Activated CD8-positive, alpha-beta memory T cell treated with anti-CD3 and anti-CD28 coated beads, Interleukin-2, amount 50 U/mL, for 48 hours (primary cell): ENCODE results near the gene PPM1L.

Source experiments
- DNase-seq: peaks from one replicate; pipeline ENCODE4 v3.0.0-alpha.2; 2020

The PPM1L gene

DNA sequence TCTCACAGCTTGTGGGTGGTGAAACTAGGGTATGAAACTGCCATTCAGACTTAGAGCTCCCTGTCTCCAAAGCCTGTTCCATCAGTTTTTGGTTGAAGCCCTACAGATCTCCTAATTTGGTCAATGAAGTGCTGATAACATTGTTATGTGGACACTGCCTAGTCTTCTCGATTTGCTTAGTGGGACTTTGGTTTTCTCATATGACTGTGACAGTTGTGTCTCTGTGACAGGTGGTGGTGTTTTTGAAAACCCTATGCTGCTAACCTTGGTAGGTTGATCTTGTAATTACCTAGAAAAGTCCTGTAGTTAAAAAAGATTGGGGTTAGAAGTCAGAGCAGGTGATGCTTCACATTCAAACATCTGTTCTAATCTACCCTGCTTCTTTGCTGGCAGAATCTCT lies 9.2 kb downstream of the PPM1L start:
- no peak for DNase-seq

DNA sequence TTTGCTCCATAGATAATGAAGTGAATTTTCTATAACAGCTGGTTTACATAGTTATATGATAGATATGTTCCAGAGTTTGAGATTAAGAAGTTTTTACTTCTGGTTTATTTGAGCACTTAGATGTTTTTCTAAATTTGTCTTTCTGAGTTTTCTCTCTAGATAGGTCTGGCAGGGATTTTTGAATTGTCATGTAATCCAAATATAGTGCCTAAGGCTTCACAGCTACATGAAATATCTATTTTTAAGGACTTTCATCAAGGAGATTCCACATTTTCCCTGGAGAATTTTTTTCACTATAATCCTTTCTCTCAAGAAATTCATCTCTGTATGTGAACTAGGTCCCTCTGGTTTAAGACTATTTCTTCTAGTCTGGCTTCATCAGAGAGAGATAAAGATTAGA lies 12.0 kb downstream of the PPM1L start:
- no peak for DNase-seq

DNA sequence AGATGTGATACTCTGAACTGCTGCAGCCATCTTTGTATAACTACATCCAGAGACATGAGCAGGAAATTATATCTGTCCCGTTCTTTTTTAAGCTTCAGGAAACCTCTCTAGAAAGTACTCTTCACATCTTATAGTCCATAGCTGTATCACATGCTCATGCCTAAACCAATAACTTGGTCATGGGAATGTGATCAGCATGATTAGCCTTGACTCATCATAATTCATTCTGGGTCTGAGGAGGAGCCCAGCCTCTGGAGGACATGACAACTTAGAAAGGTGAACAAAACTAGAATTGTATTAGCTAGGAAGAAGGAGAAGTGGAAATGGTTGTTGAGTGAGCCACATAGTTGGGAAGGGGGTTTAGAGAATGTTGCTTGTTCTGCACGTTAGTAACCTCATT lies 12.9 kb downstream of the PPM1L start:
- DNase-seq: no peak

DNA sequence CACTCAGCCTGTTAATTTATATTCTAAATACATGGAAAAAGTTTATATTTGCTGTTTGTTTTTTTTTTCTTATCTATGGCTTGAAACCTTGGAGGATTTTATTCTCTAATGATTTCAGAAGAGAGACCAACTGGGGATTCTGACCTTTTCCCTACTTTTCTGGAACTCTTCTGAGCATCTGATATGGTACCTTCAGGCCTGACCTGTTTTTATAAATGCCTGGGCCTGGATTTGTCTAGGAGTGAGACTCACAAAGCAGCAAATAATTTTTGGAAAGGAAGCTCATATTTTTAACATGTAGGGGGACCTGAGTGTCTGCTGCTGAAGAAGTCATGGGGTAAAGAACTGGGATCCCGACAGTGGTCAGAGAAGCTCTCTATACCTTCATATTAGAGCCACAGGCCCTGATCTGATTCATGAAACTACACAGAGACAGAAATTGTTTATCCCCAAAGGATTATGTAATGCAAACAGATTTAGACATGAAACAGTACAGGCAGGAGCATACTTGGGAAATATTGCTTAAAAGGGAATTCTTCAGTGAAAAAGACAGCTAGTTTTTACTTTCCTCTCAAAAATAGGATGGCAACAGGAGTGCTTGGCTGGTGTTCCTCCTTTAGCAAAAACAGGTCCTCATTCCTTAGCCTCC lies 15.9 kb downstream of the PPM1L start:
- no peak for DNase-seq

DNA sequence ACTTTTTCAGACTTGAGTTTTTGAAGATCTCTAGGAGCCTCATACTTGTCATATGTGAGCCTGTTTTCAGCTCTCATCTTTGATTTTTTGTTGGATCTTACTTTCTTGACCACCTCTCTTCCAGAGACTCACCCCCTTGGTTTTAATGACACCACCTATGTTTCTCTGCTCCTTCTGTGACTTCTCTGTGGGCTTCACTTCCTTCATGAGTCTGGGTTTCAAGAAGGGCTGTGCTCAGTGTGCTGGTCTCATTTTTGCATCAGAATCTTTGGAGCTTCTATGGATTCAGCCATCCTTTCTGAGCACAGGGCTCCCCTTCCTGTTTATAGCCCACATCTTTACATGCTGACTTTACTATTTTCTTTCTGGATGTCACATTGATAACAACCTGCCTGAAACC lies 17.7 kb downstream of the PPM1L start:
- DNase-seq: no peak

DNA sequence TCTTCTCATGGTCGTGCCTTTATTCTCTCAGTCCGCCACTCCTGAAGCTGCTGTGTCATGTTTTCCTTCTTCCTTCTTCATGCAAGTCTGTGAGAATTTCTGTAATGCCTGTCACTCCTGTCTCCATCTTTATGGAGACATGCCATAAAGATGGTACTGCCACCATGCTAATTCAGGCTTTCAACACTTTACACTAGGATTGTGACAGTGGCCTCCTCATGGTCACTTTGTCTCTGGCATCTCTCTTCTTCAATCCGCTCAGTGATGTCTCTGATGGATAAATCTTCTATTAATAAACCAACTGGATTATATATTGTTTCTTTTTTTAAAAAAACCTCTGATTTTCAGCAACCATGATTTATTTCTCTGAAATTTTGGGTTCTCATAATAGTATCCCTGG lies 18.1 kb downstream of the PPM1L start:
- DNase-seq: no peak

DNA sequence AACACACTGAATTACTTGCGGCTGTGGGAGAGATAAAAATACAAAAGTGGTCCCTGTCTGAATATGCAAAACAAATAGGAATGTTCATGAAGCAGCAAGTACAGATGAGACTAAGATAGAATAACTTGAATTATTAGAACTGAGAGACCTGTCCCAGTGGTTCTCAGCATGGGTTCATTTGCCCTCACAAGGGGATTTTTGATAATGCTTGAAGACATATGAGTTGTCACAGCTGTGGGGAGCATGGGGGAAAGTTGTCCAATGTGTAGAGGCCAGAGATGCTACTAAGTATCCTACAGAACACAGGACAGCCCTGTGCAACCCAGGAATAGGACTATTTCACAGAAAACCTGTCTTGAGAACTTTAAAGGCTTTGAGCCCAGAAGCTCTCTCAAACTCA lies 22.4 kb downstream of the PPM1L start:
- DNase-seq: no peak

DNA sequence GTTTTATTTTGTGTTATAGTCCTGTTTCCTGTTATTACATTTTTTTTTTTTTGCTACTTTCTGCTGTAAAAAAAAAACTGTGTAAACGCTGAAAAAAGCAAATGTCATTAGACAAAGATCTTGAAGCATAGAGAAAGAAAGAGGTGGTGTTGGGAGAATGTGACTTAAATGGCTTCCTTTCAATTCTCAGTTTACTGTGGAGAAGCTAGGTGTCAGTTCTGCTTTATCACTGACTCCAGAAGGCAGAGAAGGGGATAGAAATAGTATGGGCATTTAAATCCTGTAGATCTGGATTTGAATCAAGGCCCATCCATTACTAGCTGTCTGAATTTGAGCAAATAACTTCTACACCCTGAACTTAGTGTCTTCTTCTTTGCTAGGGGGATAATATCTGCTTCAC lies 23.0 kb downstream of the PPM1L start:
- no peak for DNase-seq

DNA sequence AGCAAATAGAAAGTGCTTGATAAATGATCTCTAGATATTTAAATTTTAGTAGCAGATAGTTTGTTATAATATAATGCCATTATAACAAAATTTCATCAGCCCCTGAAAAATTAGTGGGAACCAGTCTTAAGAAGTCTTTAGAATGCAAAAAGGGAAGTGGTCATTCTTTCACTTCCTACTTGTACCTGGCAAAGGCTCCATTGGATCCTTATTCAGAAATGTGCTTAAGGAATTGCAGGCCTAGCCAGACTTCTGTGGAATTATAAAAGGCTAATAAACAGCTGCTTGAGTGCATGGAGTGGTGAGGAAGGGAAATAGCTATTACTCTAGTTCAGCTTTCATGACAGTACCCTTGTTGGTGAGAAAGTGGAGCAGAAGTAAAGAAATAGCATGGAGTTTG lies 24.2 kb downstream of the PPM1L start:
- DNase-seq: no peak

DNA sequence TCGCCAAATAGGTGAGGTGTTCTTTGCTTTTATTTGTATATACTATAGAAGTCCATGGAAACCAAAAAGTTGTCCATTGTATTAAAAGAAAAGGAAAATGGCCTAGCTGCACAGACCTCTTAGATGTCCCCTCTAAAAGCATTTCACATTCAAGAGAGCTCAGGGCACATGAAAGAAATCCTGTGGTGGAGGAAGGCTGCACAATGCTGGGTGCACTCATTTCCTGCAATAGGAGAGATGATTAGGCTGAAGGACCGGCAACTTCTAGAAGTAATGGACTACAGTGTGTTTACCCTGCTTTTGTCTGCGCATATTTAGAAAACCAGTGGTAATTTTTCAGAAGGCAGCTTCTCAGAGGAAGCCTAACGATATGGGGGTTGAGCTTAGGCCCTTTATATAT lies 25.4 kb downstream of the PPM1L start:
- no peak for DNase-seq

DNA sequence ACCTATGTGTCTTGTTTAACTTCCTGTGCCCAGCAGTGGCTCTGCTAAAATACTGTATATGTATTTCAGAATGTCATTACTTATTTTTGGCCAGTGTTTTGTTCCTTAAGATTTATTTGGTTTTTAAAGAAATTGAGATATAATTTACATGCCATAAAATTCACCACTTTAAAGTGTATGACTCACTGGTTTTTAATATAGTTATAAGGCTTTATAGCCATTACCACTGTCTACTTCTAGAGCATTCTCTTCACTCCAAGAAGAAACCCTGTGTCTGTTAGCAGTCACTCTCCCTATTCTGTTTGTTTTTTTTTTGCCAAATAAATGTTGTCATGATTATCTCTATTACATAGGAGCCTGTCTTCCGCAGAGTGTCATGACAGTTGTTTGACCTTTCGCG lies 25.8 kb downstream of the PPM1L start:
- DNase-seq: no peak

DNA sequence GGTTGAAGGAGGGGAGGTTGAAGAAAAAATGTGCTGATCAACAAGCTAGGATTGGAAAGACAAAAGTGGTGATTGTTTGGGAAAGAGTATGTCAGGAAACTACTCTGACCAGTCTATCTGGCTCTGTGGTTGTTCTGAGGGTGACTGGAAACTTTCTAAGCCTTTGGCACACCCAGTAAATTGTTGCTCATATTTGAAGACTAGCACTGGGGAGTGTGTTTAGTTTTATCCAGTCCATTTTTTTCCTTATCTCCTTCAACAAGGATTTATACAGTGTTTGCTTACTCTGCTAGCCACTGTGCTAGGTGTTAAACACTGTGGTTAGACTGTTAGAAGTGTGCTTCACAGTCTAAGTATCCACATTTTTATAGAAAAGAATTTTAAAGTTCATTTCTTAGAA lies 28.8 kb downstream of the PPM1L start:
- DNase-seq: no peak

DNA sequence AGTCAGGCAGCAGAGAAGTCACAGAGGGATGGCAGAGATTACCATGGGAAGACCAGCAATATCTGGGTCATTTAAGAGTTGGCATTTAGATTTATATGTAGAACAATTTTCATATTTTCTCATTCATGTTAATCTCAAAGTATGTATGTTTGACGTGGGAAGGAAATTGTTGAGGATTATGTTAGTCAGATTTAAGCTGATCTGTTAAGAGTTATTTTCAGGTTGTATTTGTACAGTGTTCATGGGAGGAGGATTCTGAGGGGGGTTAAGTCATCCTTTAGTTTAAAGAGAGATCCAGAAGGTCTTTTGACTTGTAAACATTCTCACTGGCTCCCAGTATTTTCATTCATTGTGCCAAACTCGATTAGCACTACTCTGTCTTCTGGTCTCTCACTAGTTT lies 34.7 kb downstream of the PPM1L start:
- no peak for DNase-seq

DNA sequence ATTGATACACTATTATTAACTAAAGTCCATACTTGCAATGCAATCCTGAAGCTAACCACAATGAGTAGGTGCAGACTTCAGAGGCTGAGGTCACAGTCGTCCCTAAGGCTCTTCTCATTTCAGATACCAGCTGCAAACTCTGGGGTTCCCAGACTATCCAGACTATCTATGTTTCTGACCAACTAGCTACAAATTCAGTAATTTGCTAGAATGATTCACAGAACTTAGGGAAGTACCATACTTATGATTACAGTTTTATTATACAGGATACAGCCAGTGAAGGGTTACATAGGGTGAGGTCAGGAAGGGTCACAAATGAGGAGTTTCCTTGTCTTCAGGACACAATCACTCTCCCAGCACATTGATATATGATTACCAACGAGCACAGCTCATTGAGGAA lies 36.5 kb downstream of the PPM1L start:
- DNase-seq: no peak

DNA sequence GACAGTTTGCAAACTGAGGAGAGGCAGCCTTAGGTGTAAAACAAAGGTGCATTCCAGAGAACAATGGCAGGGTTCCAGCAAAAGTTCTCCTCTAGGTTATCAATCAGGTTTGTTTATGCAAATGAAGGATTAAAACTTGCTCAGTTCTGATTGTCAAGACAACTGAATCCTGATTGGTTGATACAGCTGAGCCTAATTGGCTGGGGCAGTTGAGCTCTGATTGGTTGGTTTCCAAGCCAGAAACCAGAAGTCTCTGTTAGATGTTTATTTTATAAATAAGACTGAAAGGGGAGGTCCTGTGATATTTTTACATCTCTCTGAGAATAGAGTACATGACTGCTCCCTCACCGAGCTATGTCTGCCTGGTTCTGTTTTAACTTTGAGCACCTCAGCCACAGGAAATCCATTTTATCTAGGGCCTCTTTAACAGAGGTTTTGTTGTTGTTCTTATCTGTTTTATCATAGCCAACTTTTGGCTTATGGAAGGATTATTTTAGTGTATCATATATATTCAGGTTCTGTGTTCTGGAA lies 37.8 kb downstream of the PPM1L start:
- no peak for DNase-seq

DNA sequence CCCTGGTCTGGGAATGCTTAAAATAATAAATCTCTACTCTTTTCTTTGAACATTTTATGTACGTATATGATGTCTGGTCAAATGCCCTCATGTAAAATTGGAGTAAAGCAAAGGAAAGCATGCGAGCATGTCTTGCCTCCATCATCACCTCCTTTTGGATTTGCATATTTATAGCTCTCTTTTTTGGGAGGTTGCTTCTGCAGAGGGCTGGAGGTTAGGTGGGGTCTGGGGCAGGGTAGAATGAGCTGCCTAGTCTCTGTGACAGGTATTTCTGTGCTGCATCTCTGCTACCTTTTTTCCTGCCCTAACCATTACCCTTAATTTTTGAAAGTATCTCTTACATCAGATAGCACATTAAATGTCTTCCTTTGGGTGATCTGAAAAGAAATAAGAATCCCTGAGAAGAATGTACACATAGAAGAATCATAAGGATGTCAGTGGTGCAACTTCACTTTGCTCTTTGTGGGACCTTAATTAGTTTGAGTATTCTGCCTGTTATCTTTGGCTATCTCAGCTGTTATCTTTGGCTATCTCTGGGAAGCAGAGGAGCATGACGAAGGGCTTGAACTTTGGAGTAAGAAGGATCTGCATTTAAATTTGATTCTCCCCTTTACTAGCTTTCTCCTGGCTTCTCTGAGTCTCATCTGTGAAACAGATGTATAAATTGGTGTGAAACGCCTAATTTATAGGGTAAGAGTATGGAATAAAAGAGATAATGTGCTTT lies 40.2 kb downstream of the PPM1L start:
- no peak for DNase-seq

DNA sequence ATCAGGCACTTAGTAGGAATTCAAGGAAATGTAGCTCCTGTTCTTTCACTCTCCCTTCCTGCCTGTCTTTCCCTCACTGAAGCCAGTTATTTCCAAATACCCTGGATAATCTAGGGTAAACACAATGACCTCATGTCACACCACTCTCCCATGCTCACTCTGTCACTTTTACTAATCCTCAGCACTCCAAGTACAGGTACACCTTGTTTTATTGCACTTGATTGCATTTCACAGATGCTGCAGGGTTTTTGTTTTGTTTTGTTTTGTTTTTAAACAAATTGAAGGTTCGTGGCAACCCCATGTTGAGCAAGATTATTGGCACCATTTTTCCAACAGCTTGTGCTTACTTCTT lies 40.8 kb downstream of the PPM1L start:
- DNase-seq: no peak

DNA sequence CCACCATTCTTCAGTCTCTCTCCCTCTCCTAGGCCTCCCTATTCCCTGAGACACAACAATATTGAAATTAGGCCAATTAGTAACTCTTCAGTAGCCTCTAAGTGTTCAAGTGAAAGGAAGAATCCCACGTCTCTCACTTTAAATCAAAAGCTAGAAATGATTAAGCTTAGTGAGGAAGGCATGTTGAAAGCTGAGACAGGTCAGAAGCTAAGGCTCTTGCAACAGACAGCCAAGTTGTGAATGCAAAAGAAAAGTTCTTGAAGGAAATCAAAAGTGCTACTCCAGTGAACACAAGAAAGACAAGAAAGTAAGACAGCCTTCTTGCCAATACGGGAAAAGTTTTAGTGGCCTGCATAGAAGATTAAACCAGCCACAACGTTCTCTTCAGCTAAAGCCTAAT lies 41.3 kb downstream of the PPM1L start:
- DNase-seq: no peak

DNA sequence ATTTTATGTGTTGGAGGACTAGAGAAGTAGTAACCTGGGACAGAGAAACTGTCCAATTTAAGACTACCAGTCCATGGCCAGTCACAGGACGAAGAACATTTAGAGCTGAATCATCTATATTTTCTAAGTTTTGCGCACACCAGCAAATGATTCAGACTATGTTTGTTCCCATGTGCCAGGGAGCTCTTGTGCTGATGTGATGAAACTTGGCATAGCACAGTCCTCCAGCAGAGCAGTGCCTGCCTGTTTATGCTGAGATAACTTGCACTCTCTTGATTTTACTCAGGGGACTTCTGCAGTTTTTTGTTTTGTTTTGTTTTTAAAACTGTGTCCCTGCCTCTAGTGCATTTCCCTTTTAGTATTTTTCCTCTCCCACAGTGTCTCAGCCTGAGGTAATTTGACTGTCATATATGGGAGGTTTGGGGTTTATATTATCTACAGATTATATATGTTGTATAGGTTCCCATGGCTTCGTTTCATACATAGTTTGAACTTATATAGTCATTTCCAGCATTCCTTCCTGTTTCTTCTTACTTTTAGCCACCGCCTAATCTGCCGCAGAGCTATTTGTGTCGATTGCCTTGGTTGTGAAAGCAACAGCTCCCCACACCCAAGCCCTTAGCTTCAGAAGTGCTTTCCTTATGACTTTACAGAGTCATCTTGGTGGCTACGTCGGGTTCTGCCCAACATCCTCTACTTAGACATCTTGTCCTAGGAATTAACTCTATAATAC lies 45.5 kb downstream of the PPM1L start:
- DNase-seq: peak; percentile 51

DNA sequence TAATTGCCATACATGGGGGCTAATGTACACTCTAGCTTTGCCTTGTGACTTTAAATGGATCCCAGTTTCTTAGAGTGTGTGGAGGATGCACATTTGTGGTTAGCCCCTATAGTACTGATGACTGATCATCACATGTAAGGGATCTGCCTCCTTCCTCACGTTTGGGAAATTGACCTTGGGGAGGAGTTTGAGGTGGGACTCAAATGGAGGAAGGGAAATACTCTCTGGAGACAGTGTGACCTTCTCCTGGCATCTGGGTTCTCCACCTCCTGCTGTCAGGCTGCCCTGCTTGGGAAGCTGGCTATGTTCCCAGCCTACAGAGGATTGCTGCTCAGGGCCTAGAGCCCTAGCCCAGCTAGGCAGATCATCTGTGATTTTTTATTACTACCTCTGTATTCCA lies 48.7 kb downstream of the PPM1L start:
- no peak for DNase-seq

DNA sequence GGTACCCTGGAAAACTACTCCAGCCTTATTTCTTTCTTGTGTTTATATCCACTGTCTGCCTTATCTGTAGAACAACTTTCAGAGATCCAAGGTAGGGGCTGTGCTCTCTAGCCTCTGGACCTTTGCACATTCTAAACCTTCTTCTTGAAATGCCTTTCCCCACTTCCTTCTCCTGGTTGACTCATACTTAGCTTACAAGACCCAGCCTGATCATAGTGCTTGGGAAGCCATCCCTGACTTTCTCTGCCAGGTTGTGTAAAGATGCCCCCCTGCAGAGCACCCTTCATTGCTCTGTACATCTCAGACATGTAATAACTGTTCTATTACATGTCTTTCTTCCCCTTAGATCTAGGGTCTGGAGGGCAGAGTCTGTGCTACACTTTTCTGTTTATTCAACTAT lies 50.1 kb downstream of the PPM1L start:
- no peak for DNase-seq

DNA sequence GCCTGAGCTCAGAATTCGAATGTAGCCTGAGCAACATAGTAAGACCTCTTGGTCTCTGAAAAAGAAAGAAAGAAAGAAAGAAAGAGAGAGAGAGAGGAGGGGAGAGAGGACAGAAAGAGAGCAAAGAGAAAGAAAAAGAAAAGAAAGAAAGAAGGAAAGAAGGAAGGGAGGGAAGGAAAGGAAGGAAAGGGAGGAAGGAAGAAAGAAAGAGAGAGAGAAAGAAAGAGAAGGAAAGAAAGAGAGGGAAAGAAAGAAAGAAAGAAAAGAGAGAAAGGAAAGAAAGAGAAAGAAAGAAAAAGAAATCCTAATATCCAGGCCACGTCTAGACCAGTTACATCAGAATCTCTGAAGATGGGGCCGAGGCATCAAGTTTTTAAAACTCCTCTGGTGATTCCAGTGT lies 50.7 kb downstream of the PPM1L start:
- DNase-seq: no peak

DNA sequence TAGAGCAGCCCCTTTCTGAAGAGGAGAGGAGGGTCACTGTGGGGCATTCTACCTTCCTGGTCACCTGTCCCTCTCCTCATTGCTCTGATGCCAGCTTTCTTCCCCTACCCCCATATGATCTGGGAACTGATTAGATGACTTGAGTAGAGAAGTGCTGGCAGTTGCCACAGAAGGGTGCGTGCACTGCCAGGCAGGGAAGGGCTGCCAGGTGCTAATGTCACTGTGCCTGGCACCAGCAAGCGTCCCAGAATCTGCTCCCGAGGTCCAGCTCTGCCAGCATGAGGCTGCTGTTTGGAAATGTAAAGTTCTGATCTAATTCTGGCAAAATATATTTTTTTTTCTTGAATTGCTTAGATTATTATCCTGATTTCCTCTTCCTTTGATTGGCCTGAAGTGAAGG lies 52.8 kb downstream of the PPM1L start:
- no peak for DNase-seq

DNA sequence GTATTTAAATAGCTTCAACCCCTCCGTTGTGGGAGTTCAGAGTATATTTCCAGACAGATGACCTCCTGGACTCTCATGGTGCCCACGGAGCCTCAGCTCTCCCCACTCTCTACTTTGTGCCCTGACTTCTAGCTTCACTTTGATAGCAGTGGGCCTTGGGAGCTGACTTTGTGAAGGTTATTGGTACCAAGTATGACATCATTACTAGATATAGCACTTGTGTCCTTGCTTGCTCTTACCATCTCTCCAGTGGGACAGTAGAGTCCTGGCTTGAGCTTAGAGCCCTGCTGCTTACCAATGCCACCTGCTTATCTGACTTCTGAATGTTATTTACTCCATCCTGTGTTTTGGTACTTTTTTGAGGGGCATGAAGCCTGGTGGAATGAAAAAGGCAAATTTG lies 53.4 kb downstream of the PPM1L start:
- DNase-seq: no peak
